Common myeloid progenitor, CD34-positive (primary cell): Measurements from ENCODE around the gene SRP9.

Experiments used
- CTCF ChIA-PET: fragments of 350-600 bp; sonication (Branson Sonifier 250); formaldehyde crosslinking; loops from one replicate; lab custom pipeline; 2021; ENCODE audit warnings: antibody characterized with exemption; lab: Charles Lee
- POLR2A ChIA-PET: fragments of 350-600 bp; sonication (Branson Sonifier 250); formaldehyde crosslinking; loops from one replicate; lab custom pipeline; 2021; ENCODE audit warnings: antibody characterized with exemption; lab: Charles Lee
- DNase-seq, 3 donors: peaks; one replicate each; pipeline versions ENCODE4 v3.0.0 to v3.0.0-alpha.2; 2013
- H3K27ac ChIP-seq, 2 experiments: 1 replicate in 1 of 2; 2 replicates in 1 of 2; pipeline ENCODE4 v1.7.0; 2013; ENCODE audit warnings: inconsistent platforms in 2 of 2, low read length in 2 of 2, mild to moderate bottlenecking in 2 of 2, low read depth in 1 of 2, moderate library complexity in 1 of 2; ENCODE audit not compliant: severe bottlenecking in 2 of 2, insufficient read depth in 1 of 2, poor library complexity in 1 of 2
- H3K27me3 ChIP-seq, 5 experiments: replicated peaks in 2 of 5; 1 replicate in 3 of 5; 2 replicates in 2 of 5; pipeline versions ENCODE4 v1.6.1 to v1.7.0; 2013; ENCODE audit warnings: low read length in 4 of 5, mild to moderate bottlenecking in 2 of 5, moderate library complexity in 2 of 5, inconsistent platforms in 1 of 5; ENCODE audit not compliant: insufficient read depth in 5 of 5, control insufficient read depth in 4 of 5
- H3K36me3 ChIP-seq, 4 experiments: 1 replicate in 2 of 4; 2 replicates in 2 of 4; pipeline versions ENCODE4 v1.6.1 to v1.7.0; 2013; ENCODE audit warnings: low read length in 3 of 4, control low read depth in 1 of 4, mild to moderate bottlenecking in 1 of 4; ENCODE audit not compliant: control insufficient read depth in 4 of 4, insufficient read depth in 4 of 4
- H3K4me1 ChIP-seq, 4 experiments: 1 replicate in 3 of 4; 2 replicates in 1 of 4; pipeline versions ENCODE4 v1.6.1 to v1.7.1; 2013; ENCODE audit warnings: low read length in 3 of 4, mild to moderate bottlenecking in 3 of 4, control low read depth in 1 of 4, inconsistent platforms in 1 of 4, moderate library complexity in 1 of 4; ENCODE audit not compliant: control insufficient read depth in 4 of 4, insufficient read depth in 4 of 4; ENCODE audit errors: control extremely low read depth in 1 of 4
- H3K4me3 ChIP-seq, 7 experiments: 1 replicate in 4 of 7; 2 replicates in 3 of 7; pipeline versions ENCODE4 v1.5.1 to v1.7.0; 2013; ENCODE audit warnings: mild to moderate bottlenecking in 7 of 7, low read length in 6 of 7, moderate library complexity in 6 of 7, inconsistent platforms in 2 of 7, low read depth in 2 of 7, control low read depth in 1 of 7; ENCODE audit not compliant: insufficient read depth in 4 of 7, control insufficient read depth in 1 of 7; ENCODE audit errors: extremely low read depth in 1 of 7
- H3K9me3 ChIP-seq, 5 experiments: 1 replicate in 4 of 5; 2 replicates in 1 of 5; pipeline versions ENCODE4 v1.6.1 to v1.7.1; 2013; ENCODE audit warnings: low read length in 4 of 5, mild to moderate bottlenecking in 2 of 5, inconsistent platforms in 1 of 5, low read depth in 1 of 5, moderate library complexity in 1 of 5; ENCODE audit not compliant: control insufficient read depth in 4 of 5, insufficient read depth in 2 of 5; ENCODE audit errors: control extremely low read depth in 1 of 5
- WGBS: methylation state at CpG from one replicate; pipeline ENCODE4 v1.1.5; 2013; ENCODE audit not compliant: insufficient coverage; 5-methylcytosine and 5-hydroxymethylcytosine counted together

SRP9 gene

GRCh38 chr1:225763716-225764548 is 13.7 kb upstream of the SRP9 start:
- CTCF ChIA-PET = interaction anchor here (0.8 to 2.0 kb wide), 4 partner anchors 8 to 280 kb away, joined by 3 to 4 read pairs (median 4); no protein-coding TSS in a partner anchor
- WGBS = 79% methylated on average over 6 of the region's 9 CpGs
- Histone ChIP-seq H3K9me3 (no peaks in the 10 kb centered on the region), H3K27ac (no peak overlapping the region), H3K4me3 (no peak overlapping the region), H3K36me3 (no peaks in the 10 kb centered on the region), H3K4me1 (peaks cover 0 to 2% (median 0%) of the 10 kb centered on the region in 4 experiments), H3K27me3 (no peaks in the 10 kb centered on the region)
- POLR2A ChIA-PET = no interaction called here
- no peak for DNase-seq

- WGBS = 98% methylated on average over 5 of the region's 6 CpGs
- no peaks in the 10 kb centered on the region for H3K27me3 ChIP-seq
- ChIA-PET POLR2A (no interaction called here), CTCF (no interaction called here)
- no peaks in the 10 kb centered on the region for H3K36me3 ChIP-seq
- no peak overlapping the region for H3K4me3 ChIP-seq
- peaks cover 0 to 2% (median 0%) of the 10 kb centered on the region in 4 experiments for H3K4me1 ChIP-seq
- DNase-seq = no peak
- H3K9me3 ChIP-seq = no peaks in the 10 kb centered on the region
- H3K27ac ChIP-seq = no peak overlapping the region
These were observed 11.5 kb upstream of the SRP9 start for GRCh38 chr1:225765982-225766674.

GRCh38 chr1:225766967-225767633 is 10.5 kb upstream of the SRP9 start:
- WGBS = 100% methylated on average over 8 of the region's 8 CpGs
- Histone ChIP-seq H3K4me3 (no peak overlapping the region), H3K36me3 (no peaks in the 10 kb centered on the region), H3K4me1 (peaks cover 0 to 4% (median 1%) of the 10 kb centered on the region in 4 experiments), H3K27me3 (no peaks in the 10 kb centered on the region), H3K27ac (no peak overlapping the region), H3K9me3 (no peaks in the 10 kb centered on the region)
- ChIA-PET POLR2A (interaction anchor here (0.6 kb wide), 1 partner anchor 258 kb away, joined by 3 read pairs; no protein-coding TSS in a partner anchor), CTCF (interaction anchor here (0.5 to 4.5 kb wide), 6 partner anchors 13 to 768 kb away, joined by 3 to 25 read pairs (median 3); no protein-coding TSS in a partner anchor)
- no peak for DNase-seq

- Histone ChIP-seq H3K27me3 (no peaks in the 10 kb centered on the region), H3K9me3 (no peaks in the 10 kb centered on the region), H3K4me3 (no peak overlapping the region), H3K36me3 (no peaks in the 10 kb centered on the region), H3K4me1 (peaks cover 0 to 7% (median 1%) of the 10 kb centered on the region in 4 experiments), H3K27ac (no peak overlapping the region)
- ChIA-PET POLR2A (interaction anchor here (0.6 kb wide), 1 partner anchor 259 kb away, joined by 3 read pairs; no protein-coding TSS in a partner anchor), CTCF (interaction anchor here (0.6 to 4.5 kb wide), 6 partner anchors 10 to 292 kb away, joined by 3 to 25 read pairs (median 4); partner anchors contain the start of gene SRP9)
- DNase-seq = no peak
- 92% methylated on average over 15 of the region's 17 CpGs for WGBS
These were observed 9.7 kb upstream of the SRP9 start for GRCh38 chr1:225767634-225768540.

GRCh38 chr1:225768662-225769426 is 8.8 kb upstream of the SRP9 start:
- CTCF ChIA-PET = interaction anchor here (0.6 to 4.5 kb wide), 4 partner anchors 9 to 328 kb away, joined by 3 to 25 read pairs (median 6); partner anchors contain the start of gene SRP9
- H3K4me1 ChIP-seq = peaks cover 0 to 7% (median 1%) of the 10 kb centered on the region in 4 experiments
- peak overlapping the region in 1 of 2 experiments; percentile 29 for H3K27ac ChIP-seq
- 99% methylated on average over 8 of the region's 9 CpGs for WGBS
- no peak overlapping the region for H3K4me3 ChIP-seq
- POLR2A ChIA-PET = no interaction called here
- no peaks in the 10 kb centered on the region for H3K27me3 ChIP-seq
- DNase-seq = no peak
- H3K9me3 ChIP-seq = no peaks in the 10 kb centered on the region
- no peaks in the 10 kb centered on the region for H3K36me3 ChIP-seq
